Endothelial cell of umbilical vein (primary cell): Measurements from ENCODE around the gene COL6A2. TPM values are rescaled to one million over a fixed set of nuclear protein-coding genes. Genes with fewer than 3 reads are reported as not detected.

Source experiments
- Bru-seq: library from RNA; stranded (reverse); fragments of 400-500 nt; gene quantifications from one replicate; lab custom pipeline; 2021; lab: Mats Ljungman, UMichigan
- BruChase-seq, 2 experiments: library from RNA; stranded (reverse); fragments of 400-500 nt; gene quantifications; one replicate each; lab custom pipeline; 2021; lab: Mats Ljungman, UMichigan
- BruUV-seq: library from RNA; stranded (reverse); fragments of 400-500 nt; replicated peaks from 2 replicates; lab custom pipeline; 2021; lab: Mats Ljungman, UMichigan
- CTCF ChIA-PET: fragments of 300-600, 350-600 bp; sonication (Branson Sonifier 250); formaldehyde crosslinking; loops from one replicate; lab custom pipeline; 2021; ENCODE audit warnings: antibody characterized with exemption, inconsistent platforms; lab: Charles Lee
- POLR2A ChIA-PET: fragments of 300-600, 350-600 bp; sonication (Branson Sonifier 250); formaldehyde crosslinking; loops from one replicate; lab custom pipeline; 2021; ENCODE audit warnings: antibody characterized with exemption, inconsistent platforms; lab: Charles Lee
- DNase-seq: peaks from one replicate; pipeline ENCODE4 v3.0.0-alpha.2; 2011; ENCODE audit warnings: low read depth, low spot score
- FAIRE-seq: peaks from 2 replicates; lab custom pipeline; 2011; peaks lifted over from hg19 to GRCh38; lab: Jason Lieb, UNC
- H2AFZ ChIP-seq: 2 replicates; pipeline ENCODE4 v1.6.0; 2012; ENCODE audit warnings: low read depth, low read length, control low read depth, inconsistent platforms
- H3K27ac ChIP-seq: 2 replicates; pipeline ENCODE4 v1.5.1; 2011; ENCODE audit warnings: low read depth, mild to moderate bottlenecking, control low read depth, low read length, moderate library complexity; ENCODE audit not compliant: insufficient read depth
- H3K27me3 ChIP-seq, 2 experiments: 2 replicates each; pipeline versions ENCODE4 v1.6.0 to v1.6.1; 2011; ENCODE audit warnings: low read length in 2 of 2, mixed read lengths in 1 of 2; ENCODE audit not compliant: control insufficient read depth in 2 of 2, insufficient read depth in 2 of 2
- H3K36me3 ChIP-seq, 2 experiments: 2 replicates in 1 of 2; 3 replicates in 1 of 2; pipeline ENCODE4 v1.5.1; 2011; ENCODE audit warnings: low read length in 2 of 2, mild to moderate bottlenecking in 1 of 2, moderate library complexity in 1 of 2; ENCODE audit not compliant: control insufficient read depth in 2 of 2, insufficient read depth in 2 of 2; ENCODE audit errors: extremely low read depth in 1 of 2
- H3K4me1 ChIP-seq: 3 replicates; pipeline ENCODE4 v1.5.1; 2011; ENCODE audit warnings: mild to moderate bottlenecking, low read length; ENCODE audit not compliant: control insufficient read depth, insufficient read depth; ENCODE audit errors: extremely low read depth
- H3K4me2 ChIP-seq: 2 replicates; pipeline ENCODE4 v1.6.1; 2011; ENCODE audit warnings: low read length, control low read depth, mixed read lengths; ENCODE audit not compliant: insufficient read depth
- H3K4me3 ChIP-seq, 3 experiments: fragments of 200-600 bp in 1 of 3; sonication (generic), shearing (Covaris generic) in 1 of 3; replicated peaks in 1 of 3; 2 replicates each; pipeline ENCODE4 v1.5.1; 2011 to 2016; ENCODE audit warnings: control low read depth in 3 of 3, low read length in 3 of 3, mild to moderate bottlenecking in 2 of 3, inconsistent platforms in 1 of 3, low read depth in 1 of 3, moderate library complexity in 1 of 3; ENCODE audit not compliant: insufficient read depth in 1 of 3
- H3K79me2 ChIP-seq: 2 replicates; pipeline ENCODE4 v1.6.0; 2012; ENCODE audit warnings: low read length, inconsistent platforms; ENCODE audit not compliant: control insufficient read depth, insufficient read depth
- H3K9ac ChIP-seq: replicated peaks from 2 replicates; pipeline ENCODE3; 2011; ENCODE audit warnings: low read length, control low read depth; ENCODE audit not compliant: insufficient read depth; ENCODE audit errors: extremely low read depth
- H3K9me1 ChIP-seq: replicated peaks from 3 replicates; pipeline ENCODE4 v1.6.0; 2011; ENCODE audit warnings: mild to moderate bottlenecking, low read length; ENCODE audit not compliant: control insufficient read depth, insufficient read depth; ENCODE audit errors: extremely low read depth
- H3K9me3 ChIP-seq: replicated peaks from 2 replicates; pipeline ENCODE4 v1.5.1; 2012; ENCODE audit warnings: low read length, inconsistent platforms; ENCODE audit not compliant: control insufficient read depth, insufficient read depth
- H4K20me1 ChIP-seq: replicated peaks from 2 replicates; pipeline ENCODE3; 2011; ENCODE audit warnings: mild to moderate bottlenecking, low read length; ENCODE audit not compliant: control insufficient read depth, insufficient read depth; ENCODE audit errors: extremely low read depth
- EZH2 ChIP-seq: IDR thresholded peaks from 2 replicates; pipeline ENCODE4 v1.6.1; 2012; ENCODE audit warnings: borderline replicate concordance, low read depth, mild to moderate bottlenecking, moderate library complexity, low read length, inconsistent platforms; ENCODE audit not compliant: severe bottlenecking
- FOS ChIP-seq: IDR thresholded peaks from 2 replicates; pipeline ENCODE4 v1.6.1; 2011; ENCODE audit warnings: mild to moderate bottlenecking, low read length, moderate library complexity, borderline replicate concordance; ENCODE audit not compliant: insufficient read depth
- GATA2 ChIP-seq: IDR thresholded peaks from 2 replicates; pipeline ENCODE4 v1.7.0; 2011; ENCODE audit warnings: low read depth, mild to moderate bottlenecking, moderate library complexity, mixed read lengths, low read length; ENCODE audit not compliant: insufficient read length, insufficient read depth
- MYC ChIP-seq: IDR thresholded peaks from one replicate; pipeline ENCODE4 v1.6.1; 2011; ENCODE audit warnings: mild to moderate bottlenecking, low read depth, low read length
- dilution Hi-C: fragments of 300-500 bp; cut with MboI; formaldehyde crosslinking; loops from one replicate; pipeline ENCODE4 v1.15.0; 2019; ENCODE audit warnings: low sequenced_read_pairs; ENCODE audit not compliant: extremely low pct_ligation_motif_present
- intact Hi-C: fragments of 100-400 bp; cut with micrococcal nuclease; formaldehyde crosslinking; loops from one replicate; pipeline ENCODE4 v1.10.0; 2022
- long read RNA-seq: library from polyadenylated mRNA; stranded (forward); transcript quantifications from one replicate; pipeline ENCODE4 v2.0.0, GENCODE V29; 2021
- polyA minus RNA-seq, 3 experiments: library from RNA; depleted of rRNA, polyadenylated mRNA; stranded (reverse); fragments of >200 nt; gene quantifications; 1 replicate in 1 of 3; 2 replicates in 2 of 3; pipeline ENCODE4 v1.2.3, GENCODE V29; 2011
- polyA plus RNA-seq, 4 experiments: library from polyadenylated mRNA; depleted of rRNA in 3 of 4; stranded (reverse) in 3 of 4; unstranded in 1 of 4; fragments of >200 nt; gene quantifications; 2 replicates each; pipeline versions ENCODE4 v1.2.1 to v1.2.3, GENCODE V29; 2011 to 2012; ENCODE audit warnings: missing spikeins in 1 of 4
- total RNA-seq: library from RNA; stranded (reverse); gene quantifications from 2 replicates; pipeline ENCODE4 v1.2.3, GENCODE V29; 2021

Gene COL6A2
- total RNA-seq (2.6 and 6.1 TPM in 2 replicates), polyA plus RNA-seq (3.4 and 4.4 TPM in 2 replicates), polyA minus RNA-seq (1.5 and 1.7 TPM in 2 replicates), Bru-seq, nascent RNA (percentile 21 among the genes with signal in this experiment), BruChase-seq, experiment 1, labeled RNA remaining after a 6-hour chase (percentile 19 among the genes with signal in this experiment), BruChase-seq, experiment 2, labeled RNA remaining after a 2-hour chase (percentile 22 among the genes with signal in this experiment)
- polyA plus RNA-seq (2011; cell fraction: cytosol; rRNA removed), result 1.5 and 2.0 TPM in 2 replicates
- polyA plus RNA-seq (2011; cell fraction: nucleus; rRNA removed), result 5.9 and 7.7 TPM in 2 replicates
- 0.82 and 5.0 TPM in 2 replicates for polyA plus RNA-seq (2012)
- not detected for polyA minus RNA-seq (2011; cell fraction: cytosol; rRNA and poly(A)+ RNA removed)
- 0.77 and 3.6 TPM in 2 replicates for polyA minus RNA-seq (2011; cell fraction: nucleus; rRNA and poly(A)+ RNA removed)
- long read RNA-seq, partial matches to known transcripts, result 0 of 2 reads
- long read RNA-seq, other reads (novel, unspliced or antisense), result 1 of 2 reads

GRCh38 chr21:46097336-46098293 is at the start of gene COL6A2:
Gene COL6A2 (plus strand): TSS chr21:46098112.
- H4K20me1 ChIP-seq, result no peaks in the 10 kb centered on the region
- H3K4me1 ChIP-seq, result no peaks in the 10 kb centered on the region
- H3K9me3 ChIP-seq, result no peaks in the 10 kb centered on the region
- no peak for DNase-seq
- no peak within 1 kb of the TSS for H3K4me2 ChIP-seq
- BruUV-seq, result no TSS peak
- H3K36me3 ChIP-seq, result no peaks in the 10 kb centered on the region
- H3K79me2 ChIP-seq, result no peaks in the 10 kb centered on the region
- POLR2A ChIA-PET, result no interaction called here
- H3K27ac ChIP-seq, result no peak within 1 kb of the TSS
- CTCF ChIA-PET, result no interaction called here
- FAIRE-seq, result no peak
- dilution Hi-C loops (no loop called here), intact Hi-C loops (loop anchor here (5.0 kb wide), 1 partner anchor 125 kb away; no protein-coding TSS in a partner anchor)
- H3K4me3 ChIP-seq, result peak within 1 kb of the TSS in 1 of 3 experiments; percentile 29
- peaks cover 23 to 33% of the 10 kb centered on the region in 2 experiments for H3K27me3 ChIP-seq
- no peak within 1 kb of the TSS for H3K9ac ChIP-seq
- TF ChIP-seq FOS, result no peak
- TF ChIP-seq EZH2, result peak; percentile 9
- no peak for TF ChIP-seq MYC
- no peak for TF ChIP-seq GATA2
- no peaks in the 10 kb centered on the region for H3K9me1 ChIP-seq
- H2AFZ ChIP-seq, result no peak within 1 kb of the TSS
